Measurements from ENCODE around the gene GDI1. TPM values are rescaled to one million over a fixed set of nuclear protein-coding genes. Genes with fewer than 3 reads are reported as not detected.

The GDI1 gene
- total and polyA plus RNA-seq, 10 of the 15 experiments (the other 5 are each of a cell fraction or from before 2014, with no cell fraction given) = 0.92 to 102 (median 49.6) TPM

GRCh38 chrX:154437971-154438893, 1.3 kb downstream of the GDI1 start:
- no peak for DNase-seq (ENCODE audit: low read depth, low spot score)
- FAIRE-seq = no peak
- Histone ChIP-seq H3K79me2 (ENCODE audit: control insufficient read depth, insufficient read depth, low read length) (peaks cover 21% of the 10 kb centered on the region), H3K27me3 (replicated peaks in 1 of 2; ENCODE audit: control insufficient read depth in 2 of 2, insufficient read depth in 2 of 2, low read length in 1 of 2) (no peaks in the 10 kb centered on the region), H3K9me3 (replicated peaks; ENCODE audit: control insufficient read depth, insufficient read depth, low read length) (no peaks in the 10 kb centered on the region; the same call in 2 of the 3 replicates), H3K9ac (ENCODE audit: control insufficient read depth, insufficient read depth, low read length) (peak overlapping the region; percentile 56; the same call in 1 of the 2 replicates), H2AFZ (ENCODE audit: control insufficient read depth, low read depth, low read length) (no peak overlapping the region), H3K4me3 (peak overlapping the region; percentile 74), H4K20me1 (ENCODE audit: control insufficient read depth, insufficient read depth) (no peaks in the 10 kb centered on the region), H3K4me1 (ENCODE audit: control insufficient read depth, insufficient read depth, low read length) (no peaks in the 10 kb centered on the region), H3K36me3 (ENCODE audit: control insufficient read depth in 2 of 2, insufficient read depth in 2 of 2, low read length in 1 of 2) (peaks cover 0 to 5% of the 10 kb centered on the region in 2 experiments; a peak in 1 of 4 replicates), H3K4me2 (ENCODE audit: control insufficient read depth, insufficient read depth) (peak overlapping the region; percentile 84), H3K27ac (ENCODE audit: control insufficient read depth, insufficient read depth) (no peak overlapping the region)
- ChIA-PET CTCF (no interaction called here), POLR2A (interaction anchor here (0.7 to 1.7 kb wide), 4 partner anchors 11 to 52 kb away, joined by 3 read pairs; partner anchors contain the start of genes RPL10 and SLC10A3), RAD21 (ENCODE audit: unreplicated experiment) (no interaction called here), SMC1A (ENCODE audit: uncharacterized antibody, unreplicated experiment) (no interaction called here)
- in situ Hi-C loops (cut with MboI) (no loop called here), intact Hi-C loops (cut with micrococcal nuclease; ENCODE audit: unreplicated experiment) (loop anchor here (5.0 kb wide), 2 partner anchors 39 to 41 kb away; partner anchors contain the start of genes LAGE3 and RPL10)
- 61% methylated on average over 28 of the region's 28 CpGs for WGBS (ENCODE audit: insufficient coverage, insufficient replicate concordance, low lambda C conversion rate, missing lambda C conversion rate)
- ATAC-seq = no peak
- peak; percentile 54; the same call in 1 of the 2 replicates for TF ChIP-seq MLLT1 (IDR thresholded peaks at IDR 0.05)
- TF ChIP-seq ZZZ3 (IDR thresholded peaks at IDR 0.05; ENCODE audit: control insufficient read depth, insufficient read length, low read depth) = no peak
- BruUV-seq (replicated peaks) = no TSS peak

DNA sequence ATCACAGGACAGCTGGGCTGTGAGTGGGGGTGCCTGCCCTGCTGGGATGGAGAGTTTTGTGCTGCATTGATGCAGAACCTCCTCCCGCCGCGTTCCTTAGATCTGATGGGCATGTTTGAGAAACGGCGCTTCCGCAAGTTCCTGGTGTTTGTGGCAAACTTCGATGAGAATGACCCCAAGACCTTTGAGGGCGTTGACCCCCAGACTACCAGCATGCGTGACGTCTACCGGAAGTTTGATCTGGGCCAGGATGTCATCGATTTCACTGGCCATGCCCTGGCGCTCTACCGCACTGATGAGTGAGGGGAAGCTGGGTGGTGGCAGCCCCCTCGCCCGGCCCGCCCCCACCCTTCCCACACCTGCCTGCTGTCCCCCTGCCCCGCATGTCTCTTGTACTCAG, 2.9 kb downstream of the GDI1 start:
- peaks cover 0 to 5% of the 10 kb centered on the region in 2 experiments; a peak in 1 of 4 replicates for H3K36me3 ChIP-seq (ENCODE audit: control insufficient read depth in 2 of 2, insufficient read depth in 2 of 2, low read length in 1 of 2)
- no peak overlapping the region for H3K4me3 ChIP-seq
- no peak overlapping the region for H3K9ac ChIP-seq (ENCODE audit: control insufficient read depth, insufficient read depth, low read length)
- H3K27me3 ChIP-seq (replicated peaks in 1 of 2; ENCODE audit: control insufficient read depth in 2 of 2, insufficient read depth in 2 of 2, low read length in 1 of 2) = no peaks in the 10 kb centered on the region
- no TSS peak for BruUV-seq (replicated peaks)
- ChIA-PET RAD21 (ENCODE audit: unreplicated experiment) (interaction anchor here (0.6 kb wide), 1 partner anchor 15 kb away, joined by 3 read pairs; no protein-coding TSS in a partner anchor), POLR2A (interaction anchor here (1.7 kb wide), 1 partner anchor 12 kb away, joined by 3 read pairs; no protein-coding TSS in a partner anchor), SMC1A (ENCODE audit: uncharacterized antibody, unreplicated experiment) (no interaction called here), CTCF (no interaction called here)
- intact Hi-C loops (cut with micrococcal nuclease; ENCODE audit: unreplicated experiment) = loop anchor here (5.0 kb wide), 2 partner anchors 37 to 43 kb away; partner anchors contain the start of genes LAGE3 and RPL10
- H3K4me2 ChIP-seq (ENCODE audit: control insufficient read depth, insufficient read depth) = no peak overlapping the region
- H3K79me2 ChIP-seq (ENCODE audit: control insufficient read depth, insufficient read depth, low read length) = peaks cover 26% of the 10 kb centered on the region
- in situ Hi-C loops (cut with MboI) = no loop called here
- 0 out of 2 replicates have a peak, but pooled peaks cover under 1% of the 10 kb centered on the region for H3K4me1 ChIP-seq (ENCODE audit: control insufficient read depth, insufficient read depth, low read length)
- ATAC-seq (no peak), FAIRE-seq (no peak), DNase-seq (ENCODE audit: low read depth, low spot score) (no peak)
- H4K20me1 ChIP-seq (ENCODE audit: control insufficient read depth, insufficient read depth) = no peaks in the 10 kb centered on the region
- WGBS (ENCODE audit: insufficient coverage, insufficient replicate concordance, low lambda C conversion rate, missing lambda C conversion rate) = 83% methylated on average over 18 of the region's 18 CpGs
- H3K9me3 ChIP-seq (replicated peaks; ENCODE audit: control insufficient read depth, insufficient read depth, low read length) = no peaks in the 10 kb centered on the region
- no peak overlapping the region for H2AFZ ChIP-seq (ENCODE audit: control insufficient read depth, low read depth, low read length)
- H3K27ac ChIP-seq (ENCODE audit: control insufficient read depth, insufficient read depth) = no peak overlapping the region
- TF ChIP-seq, protein P1, sequence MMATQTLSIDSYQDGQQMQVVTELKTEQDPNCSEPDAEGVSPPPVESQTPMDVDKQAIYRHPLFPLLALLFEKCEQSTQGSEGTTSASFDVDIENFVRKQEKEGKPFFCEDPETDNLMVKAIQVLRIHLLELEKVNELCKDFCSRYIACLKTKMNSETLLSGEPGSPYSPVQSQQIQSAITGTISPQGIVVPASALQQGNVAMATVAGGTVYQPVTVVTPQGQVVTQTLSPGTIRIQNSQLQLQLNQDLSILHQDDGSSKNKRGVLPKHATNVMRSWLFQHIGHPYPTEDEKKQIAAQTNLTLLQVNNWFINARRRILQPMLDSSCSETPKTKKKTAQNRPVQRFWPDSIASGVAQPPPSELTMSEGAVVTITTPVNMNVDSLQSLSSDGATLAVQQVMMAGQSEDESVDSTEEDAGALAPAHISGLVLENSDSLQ (IDR thresholded peaks at IDR 0.05) = no peak
- TF ChIP-seq REST (IDR thresholded peaks at IDR 0.05; ENCODE audit: low read depth, low read length) (no peak), MTA2 (IDR thresholded peaks at IDR 0.05; ENCODE audit: low read depth) (no peak), KDM1A (IDR thresholded peaks at IDR 0.05; ENCODE audit: borderline replicate concordance) (no peak)
